ENCODE data around the gene FYCO1.

The FYCO1 gene

DNA sequence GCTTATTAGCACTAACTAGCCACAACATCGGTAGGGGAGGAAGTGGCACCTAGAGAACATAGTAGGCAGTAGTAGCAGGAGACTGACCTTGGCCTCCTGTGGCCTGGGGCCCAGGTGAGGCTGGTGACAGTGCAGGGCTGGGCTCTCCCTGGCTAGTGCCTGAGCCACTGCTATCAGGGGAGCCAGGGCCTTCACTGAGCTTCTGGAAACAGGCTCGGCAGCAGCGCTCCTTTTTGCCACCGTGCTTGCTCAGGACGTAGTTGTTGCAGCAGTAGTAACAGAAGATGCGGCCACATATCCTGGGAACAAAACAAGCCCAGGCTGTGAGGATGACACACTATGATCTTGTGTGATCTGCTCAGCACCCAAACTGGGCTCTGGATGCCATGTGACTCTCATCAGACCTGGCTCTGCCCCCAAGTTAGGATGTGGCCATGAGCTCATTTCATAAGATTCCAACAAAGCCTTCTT lies 37.3 kb downstream of the FYCO1 start:
- no peak for DNase-seq

DNA sequence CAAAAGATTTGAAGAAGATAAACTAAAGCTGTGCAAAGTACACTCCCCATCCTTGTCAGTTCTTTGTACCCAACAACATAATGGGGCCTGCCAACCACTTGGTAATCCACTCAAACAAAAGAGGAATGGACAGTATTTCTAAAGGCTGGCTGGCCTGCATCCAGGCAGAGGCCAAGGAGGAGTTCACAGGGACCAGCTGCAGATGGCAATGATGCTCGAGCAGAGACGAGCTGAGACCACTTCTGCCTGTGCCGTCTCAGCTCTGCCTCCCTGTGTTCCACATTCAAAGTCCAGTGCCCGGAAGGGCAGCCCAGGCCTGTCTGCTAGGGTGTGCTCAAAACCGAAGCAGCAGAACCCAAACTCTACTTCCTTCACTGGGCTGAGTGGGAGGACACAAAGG lies 38.0 kb downstream of the FYCO1 start:
- peak; percentile 16 for DNase-seq

DNA sequence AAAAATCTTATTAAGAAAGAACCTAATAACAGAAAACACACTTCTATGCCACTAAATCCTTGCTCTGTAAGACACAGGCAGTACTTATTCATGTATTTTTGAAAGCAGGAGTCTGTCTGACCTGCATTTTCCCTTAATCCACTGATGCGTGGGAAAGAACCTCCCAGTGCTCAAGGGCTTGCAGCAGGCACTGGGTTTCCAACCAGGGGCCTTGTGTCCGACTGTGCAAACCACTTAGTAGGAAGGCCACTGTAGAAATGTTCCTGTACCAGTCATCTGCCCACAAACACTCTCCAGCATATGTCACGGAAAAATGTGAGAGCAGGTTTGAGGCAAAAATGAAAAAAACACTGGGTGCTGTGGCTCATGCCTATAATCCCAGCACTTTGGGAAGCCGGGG lies 39.9 kb downstream of the FYCO1 start:
- no peak for DNase-seq

DNA sequence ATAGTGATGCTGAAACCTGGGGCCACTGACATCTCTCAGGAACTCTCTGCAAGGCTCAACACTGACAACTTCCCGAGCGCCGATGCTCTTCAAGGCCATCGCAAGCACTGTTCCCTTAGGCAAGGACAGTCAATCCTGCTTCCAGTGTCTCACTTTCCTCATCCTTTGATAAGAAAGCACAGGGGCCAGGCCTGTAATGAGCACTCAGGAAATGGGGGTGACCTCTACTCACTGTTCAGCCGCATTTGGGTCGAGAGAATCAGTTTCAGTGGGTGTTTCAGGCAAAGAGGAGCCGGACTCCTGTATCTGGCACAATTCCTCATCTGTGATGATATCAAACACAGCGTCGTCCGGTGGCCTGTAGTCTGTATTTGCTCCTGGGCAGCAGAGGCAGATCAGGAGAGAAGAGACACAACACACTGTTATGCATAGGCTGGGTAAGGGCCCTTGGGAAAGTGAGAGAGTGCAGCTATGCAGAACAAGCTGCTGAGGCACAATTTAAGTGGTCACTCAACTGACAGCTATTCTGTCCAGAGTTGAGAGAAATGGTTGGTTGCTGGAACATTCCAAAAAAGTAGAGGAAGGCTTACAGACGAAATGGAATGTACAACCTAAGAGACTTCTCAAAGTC lies 40.5 kb downstream of the FYCO1 start:
- no peak for DNase-seq

DNA sequence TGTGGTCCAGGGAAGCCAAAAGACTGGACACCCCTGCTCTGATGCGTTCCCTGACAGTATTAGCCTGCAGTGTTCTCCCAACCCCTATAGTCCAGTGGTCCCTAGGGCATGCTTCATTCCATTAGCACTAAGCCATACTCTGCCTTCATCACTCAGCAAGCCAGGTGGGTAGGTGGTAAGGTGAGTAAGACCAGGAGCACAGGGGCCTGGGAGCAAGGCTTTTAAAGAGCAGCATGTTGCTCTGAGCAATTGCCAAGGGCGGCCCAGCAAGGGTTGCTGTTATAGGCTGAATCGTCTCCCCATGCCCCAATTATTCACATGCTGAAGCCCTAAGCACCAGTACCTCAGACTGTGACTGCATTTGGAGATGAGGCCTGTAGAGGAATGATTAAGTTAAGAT lies 41.3 kb downstream of the FYCO1 start:
- DNase-seq, result no peak

DNA sequence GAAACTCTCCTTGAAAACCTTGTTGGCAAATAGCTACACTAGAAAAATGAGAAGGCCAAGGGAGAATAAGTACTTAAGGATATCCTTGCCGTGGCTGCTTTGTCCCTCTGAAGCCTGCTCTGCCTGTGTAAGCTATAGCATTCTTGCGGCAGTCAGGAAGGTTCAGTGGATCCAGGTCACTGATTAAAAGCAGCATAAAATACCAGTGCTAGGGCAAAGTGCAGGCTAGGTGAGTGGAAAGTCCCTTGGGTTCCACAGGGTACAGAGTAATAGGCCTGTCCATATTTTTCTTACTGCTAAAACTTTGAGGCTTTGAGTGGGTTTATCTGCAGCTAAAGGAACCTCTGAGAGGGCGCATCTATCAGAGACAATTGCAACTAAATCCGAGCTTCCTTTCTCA lies 42.1 kb downstream of the FYCO1 start:
- DNase-seq, result no peak

DNA sequence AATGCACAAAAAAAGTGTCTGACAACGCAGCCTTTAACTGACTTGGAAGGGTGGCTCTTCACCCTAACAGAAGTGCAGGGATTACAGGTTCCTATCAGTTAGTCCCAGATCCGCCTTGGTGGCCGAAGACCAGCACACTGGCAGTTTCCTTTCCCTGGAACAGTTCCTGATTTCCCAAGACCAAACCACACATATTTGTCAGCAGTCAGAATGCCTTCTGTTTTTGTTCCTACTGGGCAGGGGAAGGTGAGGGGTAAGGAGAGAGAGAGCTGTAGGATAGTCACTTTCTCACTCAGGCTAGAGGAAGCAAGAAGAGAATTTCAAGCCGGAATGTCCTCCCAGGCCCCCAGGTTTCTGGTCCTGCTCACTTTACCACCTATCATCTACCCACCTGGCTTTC lies 43.2 kb downstream of the FYCO1 start:
- no peak for DNase-seq

- no peak for DNase-seq
Observed at GRCh38 chr3:45951946-45952345, 43.7 kb downstream of the FYCO1 start.

GRCh38 chr3:45950686-45951600 lies 44.7 kb downstream of the FYCO1 start:
- no peak for DNase-seq

GRCh38 chr3:45950131-45950530 lies 45.5 kb downstream of the FYCO1 start:
- DNase-seq, result no peak

DNA sequence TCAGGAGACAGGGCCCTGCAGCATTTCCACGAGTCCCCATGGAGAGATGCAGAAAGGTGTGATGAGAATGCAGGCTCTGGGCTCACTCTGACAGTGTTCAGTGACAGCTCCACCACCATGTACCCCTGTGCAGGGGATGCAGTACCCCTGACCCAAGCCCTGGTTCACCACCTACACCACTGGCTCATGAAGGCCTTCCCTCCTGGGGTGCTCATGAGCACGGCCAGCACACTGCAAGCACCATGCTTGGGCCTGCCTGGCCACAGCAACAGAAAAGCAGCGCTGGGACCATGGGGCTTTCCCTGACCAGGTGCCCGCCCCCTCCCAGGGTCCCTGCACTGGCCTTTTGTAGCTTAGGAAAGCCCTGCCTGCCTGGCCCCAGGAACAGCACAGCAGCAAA lies 46.2 kb downstream of the FYCO1 start:
- no peak for DNase-seq

DNA sequence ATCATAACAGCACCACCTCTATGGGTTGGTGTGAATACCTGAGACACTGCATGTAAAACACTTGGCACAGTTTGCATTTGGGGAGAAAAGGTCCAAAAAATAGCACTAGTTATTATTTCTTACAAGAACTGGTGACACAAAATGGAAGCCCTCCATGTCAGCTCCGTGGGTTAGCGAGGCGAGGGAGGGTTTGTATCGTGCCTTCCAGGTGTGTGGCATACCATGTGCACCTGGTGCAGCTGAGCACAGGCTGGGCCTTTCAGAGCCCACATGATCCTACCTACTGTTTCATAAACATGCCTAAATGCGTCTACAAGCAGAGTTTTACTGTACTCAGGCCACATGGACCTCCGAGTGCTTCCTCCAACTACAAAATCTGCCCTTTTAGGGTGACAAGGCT lies 46.7 kb downstream of the FYCO1 start:
- DNase-seq, result no peak

DNA sequence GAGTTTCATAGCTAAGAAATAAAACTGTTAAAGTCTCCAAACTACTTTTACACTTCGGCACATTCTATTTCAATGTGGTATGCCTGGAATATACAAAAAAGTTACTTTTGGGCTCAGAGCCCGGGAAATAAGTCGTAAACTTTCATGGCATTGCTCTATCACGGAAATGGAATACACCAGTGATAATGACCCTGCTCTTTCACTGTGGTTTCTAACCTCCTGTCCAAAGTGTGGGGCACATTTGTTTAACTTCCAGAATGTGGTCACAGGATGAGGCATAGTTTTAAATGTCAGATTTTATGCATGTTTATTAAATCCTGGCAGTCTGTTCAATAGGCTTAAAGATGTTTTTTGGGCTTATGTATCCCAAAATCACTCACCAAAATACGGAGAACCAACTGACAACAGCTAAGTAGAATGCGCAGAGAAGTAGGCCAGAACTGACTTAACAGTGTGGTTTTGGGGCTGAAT lies 47.3 kb downstream of the FYCO1 start:
- no peak for DNase-seq

DNA sequence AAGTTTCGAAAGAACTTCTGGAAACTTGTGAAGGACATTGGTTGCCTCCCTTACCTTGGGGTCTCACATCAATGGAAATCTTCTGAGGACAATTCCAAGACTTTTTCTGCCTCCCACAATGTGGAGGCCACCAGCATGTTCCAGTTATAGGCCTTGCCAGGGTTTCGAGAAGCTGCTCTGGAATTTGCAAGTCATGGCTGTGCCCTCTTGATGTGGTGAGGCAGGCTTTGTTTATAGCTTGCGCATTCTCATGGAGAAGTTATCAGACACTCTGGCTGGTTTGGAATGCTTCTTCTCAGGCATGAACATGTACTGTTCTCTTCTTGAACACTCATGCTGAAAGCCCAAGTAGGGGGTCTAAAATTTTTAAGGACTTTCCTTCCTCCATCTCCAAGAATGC lies 48.3 kb downstream of the FYCO1 start:
- DNase-seq, result no peak

GRCh38 chr3:45946875-45947274 lies 48.7 kb downstream of the FYCO1 start:
- no peak for DNase-seq

DNA sequence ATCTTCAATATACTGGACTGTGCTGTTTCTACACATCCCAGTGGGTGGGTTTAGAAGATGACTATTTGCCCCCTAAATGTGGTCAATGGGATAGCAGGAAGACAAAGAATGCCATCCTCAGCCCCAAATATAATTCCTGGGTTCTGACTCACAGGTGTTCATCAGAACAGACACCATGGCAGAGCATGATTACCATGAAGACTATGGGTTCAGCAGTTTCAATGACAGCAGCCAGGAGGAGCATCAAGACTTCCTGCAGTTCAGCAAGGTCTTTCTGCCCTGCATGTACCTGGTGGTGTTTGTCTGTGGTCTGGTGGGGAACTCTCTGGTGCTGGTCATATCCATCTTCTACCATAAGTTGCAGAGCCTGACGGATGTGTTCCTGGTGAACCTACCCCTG lies 49.3 kb downstream of the FYCO1 start:
- DNase-seq, result no peak

DNA sequence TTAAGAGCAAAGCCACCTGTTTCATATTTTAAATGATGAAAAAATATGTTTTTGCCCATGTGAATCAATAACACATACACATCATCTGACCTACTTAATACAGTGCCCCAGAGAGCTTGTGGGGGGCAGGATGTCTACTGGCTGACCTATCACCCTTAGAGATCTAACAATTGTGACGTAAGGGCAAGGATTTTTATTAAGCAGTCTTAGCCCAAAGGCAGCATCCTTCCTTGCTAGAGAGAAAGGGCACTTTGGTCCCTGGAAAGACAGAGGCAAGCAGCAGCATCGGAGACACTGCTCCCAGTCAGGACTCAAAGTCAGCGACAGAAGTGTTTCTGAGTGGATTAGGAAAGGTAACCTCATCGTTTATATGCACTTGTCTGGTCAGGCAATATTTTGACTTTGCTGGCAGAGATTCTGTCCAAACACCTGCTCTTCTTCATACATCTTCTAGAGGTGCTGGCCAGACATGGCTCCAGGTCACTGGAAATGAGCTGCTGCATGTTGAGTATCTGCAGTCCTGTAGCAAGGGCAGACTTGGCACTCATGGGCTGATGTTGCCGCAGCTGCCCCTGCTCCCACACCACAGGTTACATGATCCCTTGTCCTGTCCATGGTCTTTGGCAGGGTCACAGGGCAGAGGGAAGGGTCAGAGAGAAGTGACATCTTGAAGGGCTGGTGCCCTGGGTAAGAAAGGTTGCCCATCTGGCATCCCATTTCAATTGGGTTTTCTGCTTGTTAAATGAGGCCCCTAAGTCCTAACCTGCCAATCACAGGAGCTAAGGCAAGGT lies 50.6 kb downstream of the FYCO1 start:
- DNase-seq, result no peak

GRCh38 chr3:45943207-45943846 lies 52.3 kb downstream of the FYCO1 start, which contains the start of gene CXCR6:
CXCR6 (plus strand) TSS chr3:45943464; CDS start chr3:45946482, 3,018 bp downstream.
- DNase-seq, result no peak

- DNase-seq, result no peak
Observed at GRCh38 chr3:45942051-45942825, 53.4 kb downstream of the FYCO1 start.

DNA sequence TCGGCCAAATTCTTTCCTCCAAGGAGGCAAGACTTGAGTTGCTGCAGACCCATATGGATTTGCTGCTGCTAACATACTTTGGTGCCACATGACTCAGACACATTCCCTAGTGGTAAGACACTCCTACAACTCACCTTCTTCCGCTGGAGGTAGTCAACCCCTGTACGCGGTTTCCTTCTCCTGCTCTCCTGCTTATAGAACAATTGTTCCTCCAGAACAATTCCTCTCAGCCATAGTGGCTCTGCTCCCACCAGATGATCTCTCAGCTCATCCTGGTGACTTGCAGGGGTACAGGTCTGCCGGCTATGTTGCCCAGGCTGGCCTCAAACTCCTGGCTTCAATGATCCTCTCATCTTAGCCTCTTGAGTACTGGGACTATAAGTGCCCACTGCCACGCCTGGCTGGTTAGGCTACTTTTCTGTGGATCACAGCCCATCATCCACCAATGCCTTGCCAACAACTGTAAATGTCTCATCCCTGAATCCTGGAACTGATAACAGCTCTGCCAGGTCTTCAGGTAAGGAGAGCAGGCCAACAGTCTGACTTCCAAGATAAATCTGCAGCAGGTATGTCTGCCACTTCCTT lies 54.8 kb downstream of the FYCO1 start:
- DNase-seq, result no peak

GRCh38 chr3:45940004-45940780 lies 55.4 kb downstream of the FYCO1 start:
- DNase-seq, result no peak

Measured in NCI-H1105 (cell line).